Mesothelial cell of epicardium (in vitro differentiated cells): Measurements from ENCODE around the gene RIMBP2. TPM values are rescaled to one million over a fixed set of nuclear protein-coding genes. Genes with fewer than 3 reads are reported as not detected.

ENCODE experiments used
- DNase-seq, 2 experiments: peaks; one replicate each; pipeline ENCODE4 v3.0.0; 2021; ENCODE audit warnings: low spot score in 2 of 2; ENCODE audit not compliant: unreplicated experiment in 2 of 2
- H3K27ac Mint-ChIP-seq: 2 replicates; pipeline ENCODE4 v1.8.0; 2021; ENCODE audit warnings: mixed read lengths
- H3K27me3 Mint-ChIP-seq: 2 replicates; pipeline ENCODE4 v1.8.0; 2021; ENCODE audit warnings: low read depth, mixed read lengths
- H3K36me3 Mint-ChIP-seq: 2 replicates; pipeline ENCODE4 v1.8.0; 2021; ENCODE audit warnings: mixed read lengths
- H3K4me1 Mint-ChIP-seq: 2 replicates; pipeline ENCODE4 v1.8.0; 2021; ENCODE audit warnings: mixed read lengths
- H3K4me3 Mint-ChIP-seq: 2 replicates; pipeline ENCODE4 v1.8.0; 2021; ENCODE audit warnings: mild to moderate bottlenecking, moderate library complexity, mixed read lengths
- H3K9me3 Mint-ChIP-seq: 2 replicates; pipeline ENCODE4 v1.8.0; 2021; ENCODE audit warnings: mixed read lengths
- CTCF ChIP-seq: fragments of 200-600 bp; sonication (generic); IDR thresholded peaks from one replicate; pipeline ENCODE4 v1.5.0; 2021; ENCODE audit warnings: antibody characterized with exemption; ENCODE audit not compliant: unreplicated experiment
- total RNA-seq: library from RNA; stranded (reverse); gene quantifications from 3 replicates; pipeline ENCODE4 v1.2.1, GENCODE V29; 2021

Gene RIMBP2
- total RNA-seq, 1 donor from 2014 or later = 8.6 TPM

GRCh38 chr12:130664772-130665171 is 51.3 kb downstream of the RIMBP2 start:
- H3K4me3 Mint-ChIP-seq = no peak overlapping the region
- H3K36me3 Mint-ChIP-seq = no peaks in the 10 kb centered on the region
- peaks cover 10% of the 10 kb centered on the region for H3K9me3 Mint-ChIP-seq
- no peak for TF ChIP-seq CTCF
- H3K27ac Mint-ChIP-seq = no peak overlapping the region
- no peak for DNase-seq
- H3K4me1 Mint-ChIP-seq = no peaks in the 10 kb centered on the region
- H3K27me3 Mint-ChIP-seq = no peaks in the 10 kb centered on the region

GRCh38 chr12:130664252-130664651 is 51.8 kb downstream of the RIMBP2 start:
- DNase-seq = no peak
- Mint-ChIP-seq H3K4me3 (no peak overlapping the region), H3K9me3 (peaks cover 10% of the 10 kb centered on the region), H3K27me3 (no peaks in the 10 kb centered on the region), H3K4me1 (no peaks in the 10 kb centered on the region), H3K27ac (no peak overlapping the region), H3K36me3 (no peaks in the 10 kb centered on the region)
- no peak for TF ChIP-seq CTCF

GRCh38 chr12:130663514-130663913 is 52.6 kb downstream of the RIMBP2 start:
- H3K36me3 Mint-ChIP-seq = no peaks in the 10 kb centered on the region
- peaks cover 10% of the 10 kb centered on the region for H3K9me3 Mint-ChIP-seq
- no peaks in the 10 kb centered on the region for H3K4me1 Mint-ChIP-seq
- TF ChIP-seq CTCF = no peak
- H3K4me3 Mint-ChIP-seq = no peak overlapping the region
- DNase-seq = no peak
- H3K27ac Mint-ChIP-seq = no peak overlapping the region
- no peaks in the 10 kb centered on the region for H3K27me3 Mint-ChIP-seq

- Mint-ChIP-seq H3K4me1 (no peaks in the 10 kb centered on the region), H3K9me3 (peaks cover 6% of the 10 kb centered on the region), H3K27ac (no peak overlapping the region), H3K27me3 (no peaks in the 10 kb centered on the region), H3K4me3 (no peak overlapping the region), H3K36me3 (no peaks in the 10 kb centered on the region)
- TF ChIP-seq CTCF = no peak
- no peak for DNase-seq
These were observed 54.4 kb downstream of the RIMBP2 start for GRCh38 chr12:130661486-130662255.

GRCh38 chr12:130661059-130661458 is 55.0 kb downstream of the RIMBP2 start:
- DNase-seq = no peak
- Mint-ChIP-seq H3K27me3 (no peaks in the 10 kb centered on the region), H3K36me3 (no peaks in the 10 kb centered on the region), H3K9me3 (peaks cover 6% of the 10 kb centered on the region), H3K4me1 (no peaks in the 10 kb centered on the region), H3K27ac (no peak overlapping the region), H3K4me3 (no peak overlapping the region)
- no peak for TF ChIP-seq CTCF
